NCI-H82 treated with DMSO at 0.1 percent for 48 hours (cell line): Measurements from ENCODE around the gene PAMR1.
A peak's percentile ranks its signal among the peaks of the same experiment; 100 is the strongest.

Experiments
- DNase-seq: peaks from one replicate; lab custom pipeline; 2025; ENCODE audit not compliant: unreplicated experiment; lab: John Stamatoyannopoulos, UW

The PAMR1 gene

DNA sequence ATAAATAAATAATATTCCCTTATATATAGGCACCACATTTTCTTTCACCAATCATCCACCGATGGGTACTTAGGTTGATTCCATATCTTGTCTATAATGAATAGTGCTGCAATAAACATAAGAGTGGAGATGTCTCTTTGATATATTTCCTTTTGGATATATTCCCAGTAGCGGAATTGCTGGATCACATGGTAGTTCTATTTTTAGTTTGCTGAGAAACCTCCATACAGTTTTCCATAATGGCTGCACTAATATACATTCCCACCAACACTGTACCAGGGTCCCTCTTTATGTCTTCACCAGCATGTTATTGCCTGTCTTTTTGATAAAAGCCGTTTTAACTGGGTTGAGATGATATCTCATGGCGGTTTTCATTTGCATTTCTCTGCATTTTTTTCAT is 23.6 kb downstream of the PAMR1 start:
- DNase-seq: no peak

GRCh38 chr11:35500744-35501143 is 24.7 kb downstream of the PAMR1 start:
- no peak for DNase-seq

GRCh38 chr11:35496416-35496815 is 29.0 kb downstream of the PAMR1 start:
- no peak for DNase-seq

DNA sequence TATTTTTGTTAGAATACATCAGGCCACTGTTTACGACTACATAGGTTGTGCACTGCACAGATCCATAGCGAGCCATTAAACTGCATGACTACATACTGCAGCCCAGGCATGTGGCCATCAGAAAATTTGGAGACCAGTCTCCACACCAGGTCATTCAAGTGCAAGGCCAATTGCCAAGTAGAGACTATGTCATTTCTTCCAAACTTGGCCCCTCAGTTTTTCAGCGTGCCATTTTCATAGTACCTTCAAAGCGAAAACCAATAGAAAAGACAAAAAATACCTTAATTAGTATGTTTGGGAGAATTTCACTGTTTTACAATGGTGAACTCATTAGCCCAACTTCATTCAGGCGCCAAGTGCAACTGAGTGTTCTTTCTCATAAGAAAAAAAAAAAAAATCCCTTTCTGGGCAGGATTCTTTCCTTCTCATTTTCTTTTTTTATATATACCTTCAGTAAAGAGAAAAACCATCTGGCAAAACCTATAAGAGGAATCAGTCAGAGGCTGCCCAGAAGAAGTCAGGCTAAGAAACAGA is 30.4 kb downstream of the PAMR1 start:
- DNase-seq: no peak

GRCh38 chr11:35491231-35491871 is 34.1 kb downstream of the PAMR1 start:
- no peak for DNase-seq

DNA sequence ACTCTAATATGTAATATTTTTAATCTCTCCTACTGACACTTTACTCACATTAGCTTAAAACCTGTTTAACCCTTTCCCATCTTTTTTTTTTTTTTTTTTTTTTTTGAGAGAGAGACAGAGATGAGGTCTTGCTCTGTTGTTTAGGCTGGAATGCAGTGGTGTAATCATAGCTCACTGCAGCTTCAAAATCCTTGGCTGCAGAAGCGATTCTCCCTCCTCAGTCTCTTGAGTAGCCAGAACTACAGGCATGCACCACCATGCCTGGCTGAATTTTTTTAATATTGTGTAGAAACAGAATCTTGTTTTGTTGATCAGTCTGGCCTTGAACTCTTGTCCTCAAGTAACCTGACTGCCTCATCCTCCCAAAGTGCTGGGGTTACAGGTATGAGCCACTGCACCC is 37.3 kb downstream of the PAMR1 start:
- no peak for DNase-seq

- DNase-seq: peak; percentile 27
Measured at GRCh38 chr11:35487532-35488078, 37.8 kb downstream of the PAMR1 start.

GRCh38 chr11:35486934-35487333 is 38.5 kb downstream of the PAMR1 start:
- no peak for DNase-seq

DNA sequence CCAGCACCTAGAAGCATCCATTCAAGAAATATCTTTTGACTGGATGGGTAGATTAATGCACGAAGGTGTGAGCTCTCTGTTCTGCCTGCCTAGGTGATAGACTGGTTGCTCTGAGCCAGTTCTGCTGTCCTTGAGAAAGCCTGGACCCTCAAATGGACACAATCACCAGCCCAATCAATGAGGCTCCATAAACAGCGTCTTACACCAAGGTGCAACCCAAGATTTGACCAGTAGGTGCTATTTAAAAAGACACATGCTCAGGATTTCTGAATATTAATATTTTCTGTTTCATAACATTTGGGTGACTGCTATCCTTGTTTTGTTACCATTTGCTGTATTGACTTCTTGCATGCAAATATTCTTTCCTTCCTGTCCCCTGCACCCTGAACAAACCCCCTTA is 39.0 kb downstream of the PAMR1 start:
- no peak for DNase-seq

- peak; percentile 85 for DNase-seq
Measured at GRCh38 chr11:35485656-35486322, 39.6 kb downstream of the PAMR1 start.

DNA sequence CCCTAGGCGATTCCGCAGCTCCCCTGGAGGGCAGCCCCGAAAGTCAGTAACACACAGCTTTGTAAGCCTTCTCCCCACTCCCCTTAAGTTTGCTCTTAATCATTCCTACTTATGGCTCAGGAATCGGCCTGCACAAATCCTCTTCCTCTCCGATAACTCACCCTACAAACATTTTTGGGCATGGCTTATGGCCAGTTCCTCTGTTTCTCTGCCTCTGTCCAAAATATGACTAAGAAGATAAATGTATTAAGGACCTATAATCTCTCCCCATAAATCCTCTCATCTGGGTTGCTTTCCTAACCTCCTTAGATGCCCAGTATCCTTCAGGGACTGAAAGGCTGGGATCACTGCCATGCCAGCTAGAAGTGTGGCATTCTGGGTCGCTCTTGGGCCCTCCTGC is 41.0 kb downstream of the PAMR1 start:
- DNase-seq: peak; percentile 7

- no peak for DNase-seq
Measured at GRCh38 chr11:35483131-35483820, 42.1 kb downstream of the PAMR1 start.

- no peak for DNase-seq
Measured at GRCh38 chr11:35479731-35480130, 45.7 kb downstream of the PAMR1 start.

DNA sequence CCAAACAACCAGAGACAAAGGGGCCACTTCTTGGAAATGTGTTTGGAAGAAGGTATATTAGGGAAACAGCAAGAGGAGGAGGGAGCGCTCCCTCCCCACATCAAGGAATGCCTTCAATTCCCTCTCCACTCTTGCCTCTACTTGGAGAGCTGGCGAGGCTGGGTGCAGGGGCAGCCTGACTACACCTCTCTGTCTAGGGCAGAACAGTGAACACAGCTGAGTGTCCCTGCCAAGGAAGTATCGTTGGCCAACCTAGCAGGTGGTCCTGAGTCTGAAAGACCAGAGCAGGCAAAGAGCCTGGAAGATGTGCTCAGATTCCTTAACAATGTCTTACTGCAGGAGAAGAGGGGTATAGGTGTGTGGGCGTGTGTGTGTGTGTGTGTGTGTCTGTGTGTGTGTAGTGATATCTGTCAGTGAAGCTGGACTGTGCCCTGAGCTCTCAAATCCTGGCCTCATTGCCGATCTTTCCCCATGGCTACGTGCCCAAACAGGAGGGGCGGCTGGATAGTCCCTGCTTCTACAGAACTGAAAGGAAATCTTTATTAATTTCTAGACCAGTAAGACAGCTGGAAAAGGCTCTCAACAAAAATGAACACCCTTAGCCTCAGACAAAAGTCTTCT is 46.8 kb downstream of the PAMR1 start:
- no peak for DNase-seq

DNA sequence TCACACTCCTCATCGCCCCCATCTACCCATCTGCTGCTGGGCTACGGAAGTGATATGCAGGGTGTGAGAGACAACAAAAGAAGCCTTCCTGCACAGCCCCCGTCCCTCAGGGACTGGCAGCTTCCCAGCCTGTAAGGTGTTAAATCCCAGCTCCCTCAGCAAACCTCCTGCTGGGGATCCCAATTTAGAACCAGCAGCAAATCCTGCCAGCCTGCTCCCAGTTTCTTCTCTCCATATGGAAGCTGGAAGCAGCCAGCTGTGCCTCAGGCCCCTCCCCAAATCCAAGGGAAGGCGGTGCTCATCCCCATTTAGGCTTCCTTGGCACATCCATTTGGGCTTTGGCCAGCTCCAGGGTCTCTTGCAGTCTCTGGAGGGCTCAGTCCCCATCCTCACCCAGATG is 47.5 kb downstream of the PAMR1 start:
- DNase-seq: peak; percentile 4

DNA sequence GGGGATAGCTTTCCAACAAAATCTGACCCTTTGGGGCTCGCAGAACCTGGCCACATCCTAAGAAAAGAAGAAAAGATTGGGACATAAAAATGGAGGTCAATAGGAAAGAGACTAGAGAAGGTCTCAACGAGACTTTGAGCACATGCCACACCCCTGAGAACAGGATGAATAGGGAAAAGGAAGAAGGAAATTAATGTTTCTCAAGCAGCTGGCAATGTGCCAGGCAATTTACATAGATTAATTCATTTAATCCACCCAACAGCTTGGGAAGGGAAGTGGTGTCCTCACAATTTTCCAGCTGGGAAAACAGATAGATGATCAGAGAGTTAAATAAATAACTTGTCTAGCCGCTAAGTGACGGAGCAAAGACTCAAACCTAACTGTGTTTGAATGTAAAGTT is 50.7 kb downstream of the PAMR1 start:
- DNase-seq: peak; percentile 18

DNA sequence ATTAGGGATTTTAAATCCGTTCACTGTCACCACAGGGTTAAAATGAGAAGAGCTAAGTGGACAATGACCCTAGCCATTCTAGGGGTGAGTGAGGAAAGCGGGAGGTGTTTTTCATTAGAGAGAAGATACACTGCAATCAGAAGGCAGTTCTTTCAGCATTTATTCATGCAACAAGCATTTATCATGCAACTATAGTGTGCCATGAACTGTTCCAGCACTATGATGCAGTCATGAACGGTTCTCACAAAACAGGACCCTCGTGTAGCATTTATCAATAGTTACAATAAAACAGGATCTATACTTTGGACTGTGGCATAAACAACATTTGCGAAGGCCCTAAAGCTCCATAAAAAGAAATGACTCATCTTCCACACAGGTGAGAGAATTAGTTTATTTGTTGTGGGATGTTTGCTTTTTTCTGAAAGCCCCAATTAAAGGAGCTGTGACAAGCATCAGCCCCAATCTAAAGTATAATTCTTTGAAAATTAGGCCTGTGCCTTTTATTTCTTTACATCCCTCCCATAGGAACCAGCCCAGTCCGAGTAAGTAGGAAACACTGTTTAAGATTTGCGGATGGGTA is 51.5 kb downstream of the PAMR1 start:
- no peak for DNase-seq

DNA sequence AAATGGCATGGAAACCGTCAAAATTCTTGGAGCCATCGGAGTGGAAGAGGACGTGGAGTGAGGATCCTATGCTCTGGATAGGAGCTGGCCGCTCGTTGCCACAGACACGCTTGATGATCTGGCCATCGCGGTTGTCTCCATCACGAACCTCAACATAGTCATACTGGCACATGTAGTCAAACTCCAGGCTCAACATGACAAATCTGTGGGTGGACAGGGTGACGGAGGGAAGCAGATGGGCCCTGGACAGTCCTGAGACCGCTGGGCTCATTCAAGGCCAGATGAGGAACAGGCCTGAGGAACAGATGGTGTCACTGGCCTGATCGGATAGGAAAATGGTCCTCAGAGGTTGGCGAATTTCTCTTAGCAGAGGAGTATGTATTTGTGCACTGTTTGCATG is 54.8 kb downstream of the PAMR1 start:
- no peak for DNase-seq

GRCh38 chr11:35466058-35466457 is 59.4 kb downstream of the PAMR1 start:
- no peak for DNase-seq

- no peak for DNase-seq
Measured at GRCh38 chr11:35464308-35464707, 61.1 kb downstream of the PAMR1 start.

DNA sequence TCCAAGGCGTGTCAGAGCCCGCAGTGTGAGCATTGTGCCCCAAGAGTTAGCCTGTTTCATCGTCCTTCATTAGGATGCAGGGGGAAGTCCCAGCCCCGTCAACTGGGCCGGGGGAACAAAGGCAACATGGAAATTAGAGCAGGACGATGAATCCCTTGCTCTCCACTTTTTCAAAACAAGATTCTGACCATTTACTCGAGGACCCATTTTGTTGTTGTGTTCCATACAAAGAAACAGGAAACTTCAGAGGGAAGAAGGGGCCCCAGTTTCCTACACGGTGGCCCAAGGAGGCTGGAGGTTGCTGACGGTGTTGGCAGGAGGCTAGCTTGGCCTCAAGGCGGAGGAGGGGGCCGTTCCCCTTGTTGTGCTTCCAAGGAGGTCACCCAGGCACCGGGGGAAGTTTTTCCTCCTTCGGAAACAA is 62.1 kb downstream of the PAMR1 start:
- no peak for DNase-seq
